HL-60 (cell line): Measurements from ENCODE around the gene SNX1.
"Not testable (repeated sequence)": the region's sequence is repeated elsewhere in the genome, so short reads cannot be mapped to it uniquely, and the experiment has no call there.

ENCODE experiments used
- DNase-seq, 2 experiments: peaks; one replicate each; pipeline ENCODE4 v3.0.0-alpha.2; 2010 to 2020; ENCODE audit warnings: low read depth in 1 of 2, low spot score in 1 of 2
- H3K27ac ChIP-seq: fragments of 250-450 bp; sonication (Bioruptor Pico); replicated peaks from 2 replicates; pipeline ENCODE4 v1.5.1; 2020; ENCODE audit warnings: mild to moderate bottlenecking, moderate library complexity
- H3K27me3 ChIP-seq: fragments of 250-450 bp; sonication (Bioruptor Pico); 2 replicates; pipeline ENCODE4 v1.5.1; 2021; ENCODE audit warnings: mild to moderate bottlenecking, moderate library complexity; ENCODE audit not compliant: insufficient read depth, poor library complexity, severe bottlenecking
- H3K4me3 ChIP-seq: replicated peaks from 2 replicates; pipeline ENCODE4 v1.5.1; 2011; ENCODE audit warnings: mild to moderate bottlenecking, control low read depth, low read length; ENCODE audit not compliant: insufficient read depth
- CTCF ChIP-seq: IDR thresholded peaks from one replicate; pipeline ENCODE4 v1.5.1; 2011; ENCODE audit warnings: low read length, control low read depth, inconsistent platforms; ENCODE audit not compliant: insufficient read depth
- GABPA ChIP-seq: IDR thresholded peaks from 2 replicates; pipeline ENCODE4 v1.6.1; 2012; ENCODE audit warnings: low read depth
- POLR2AphosphoS5 ChIP-seq: IDR thresholded peaks from 2 replicates; pipeline ENCODE4 v1.6.1; 2012; ENCODE audit warnings: low read depth
- REST ChIP-seq: IDR thresholded peaks from 2 replicates; pipeline ENCODE4 v1.6.1; 2012; ENCODE audit warnings: low read depth; ENCODE audit not compliant: insufficient replicate concordance
- SPI1 ChIP-seq: IDR thresholded peaks from 2 replicates; pipeline ENCODE4 v1.6.1; 2012; ENCODE audit warnings: low read depth, mild to moderate bottlenecking, borderline replicate concordance

SNX1 gene

GRCh38 chr15:64070106-64070505 lies 25.7 kb upstream of the SNX1 start:
- TF ChIP-seq GABPA (no peak), SPI1 (no peak), POLR2AphosphoS5 (no peak), REST (no peak), CTCF (no peak)
- Histone ChIP-seq H3K27ac (no peak overlapping the region), H3K27me3 (no peaks in the 10 kb centered on the region), H3K4me3 (no peak overlapping the region)
- no peak for DNase-seq

GRCh38 chr15:64070965-64071851 lies 24.6 kb upstream of the SNX1 start:
- no peak for DNase-seq
- no peak overlapping the region for H3K27ac ChIP-seq

GRCh38 chr15:64071931-64072765 lies 23.6 kb upstream of the SNX1 start:
- Histone ChIP-seq H3K4me3 (no peak overlapping the region), H3K27ac (no peak overlapping the region), H3K27me3 (no peaks in the 10 kb centered on the region)
- no peak for DNase-seq
- no peak for TF ChIP-seq POLR2AphosphoS5
- TF ChIP-seq CTCF: no peak
- TF ChIP-seq GABPA: no peak
- no peak for TF ChIP-seq REST
- TF ChIP-seq SPI1: no peak

More at GRCh38 chr15:64070965-64071851, 24.6 kb upstream of the SNX1 start:
- H3K4me3 ChIP-seq: no peak overlapping the region
- H3K27me3 ChIP-seq: no peaks in the 10 kb centered on the region
- no peak for TF ChIP-seq GABPA

GRCh38 chr15:64072812-64073211 lies 23.0 kb upstream of the SNX1 start:
- DNase-seq: no peak
- Histone ChIP-seq H3K27ac (no peak overlapping the region), H3K27me3 (no peaks in the 10 kb centered on the region), H3K4me3 (no peak overlapping the region)
- no peak for TF ChIP-seq REST

- not testable (repeated sequence) for H3K27ac ChIP-seq, H3K27me3 ChIP-seq, H3K4me3 ChIP-seq, DNase-seq
Observed at GRCh38 chr15:64073496-64073895, 22.3 kb upstream of the SNX1 start.
